Neuronal stem cell (in vitro differentiated cells): ENCODE measurements around the gene MRGPRF.
A peak's percentile ranks its signal among the peaks of the same experiment; 100 is the strongest.

ENCODE experiments used
- DNase-seq: peaks from one replicate; pipeline ENCODE4 v3.0.0-alpha.2; 2013; ENCODE audit warnings: low spot score
- H2AFZ ChIP-seq: one replicate; pipeline ENCODE4 v1.6.1; 2013; ENCODE audit warnings: mild to moderate bottlenecking, low read length, inconsistent platforms
- H2AK5ac ChIP-seq: 2 replicates; pipeline ENCODE4 v1.6.1; 2013; ENCODE audit warnings: low read depth, mild to moderate bottlenecking, inconsistent platforms, low read length, moderate library complexity, mixed read lengths
- H2BK120ac ChIP-seq: 2 replicates; pipeline ENCODE4 v1.6.1; 2013; ENCODE audit warnings: low read depth, mild to moderate bottlenecking, inconsistent platforms, low read length, moderate library complexity, mixed read lengths
- H2BK12ac ChIP-seq: one replicate; pipeline ENCODE4 v1.6.1; 2013; ENCODE audit warnings: low read length, inconsistent platforms
- H2BK15ac ChIP-seq: 2 replicates; pipeline ENCODE4 v1.6.1; 2013; ENCODE audit warnings: mild to moderate bottlenecking, low read length, inconsistent platforms, mixed read lengths
- H2BK5ac ChIP-seq: one replicate; pipeline ENCODE4 v1.6.1; 2013; ENCODE audit warnings: inconsistent platforms, mild to moderate bottlenecking, low read length, moderate library complexity
- H3K14ac ChIP-seq: one replicate; pipeline ENCODE4 v1.6.1; 2013; ENCODE audit warnings: low read length, inconsistent platforms
- H3K18ac ChIP-seq: 2 replicates; pipeline ENCODE4 v1.6.1; 2013; ENCODE audit warnings: low read length, inconsistent platforms
- H3K23ac ChIP-seq: 2 replicates; pipeline ENCODE4 v1.6.1; 2013; ENCODE audit warnings: low read depth, mild to moderate bottlenecking, mixed read lengths, low read length, inconsistent platforms; ENCODE audit not compliant: poor library complexity
- H3K27ac ChIP-seq: replicated peaks from 3 replicates; pipeline ENCODE4 v1.5.1; 2013; ENCODE audit warnings: low read length, inconsistent platforms
- H3K27me3 ChIP-seq, 3 experiments: 2 replicates each; pipeline ENCODE4 v1.6.1; 2013; ENCODE audit warnings: low read length in 3 of 3, mild to moderate bottlenecking in 2 of 3, inconsistent platforms in 1 of 3, low read depth in 1 of 3, mixed read lengths in 1 of 3, moderate library complexity in 1 of 3; ENCODE audit not compliant: control insufficient read depth in 3 of 3, insufficient read depth in 3 of 3
- H3K36me3 ChIP-seq, 2 donors: replicated peaks in 1 of 2; 2 replicates each; pipeline ENCODE4 v1.6.1; 2013; ENCODE audit warnings: low read length in 2 of 2; ENCODE audit not compliant: control insufficient read depth in 2 of 2, insufficient read depth in 2 of 2
- H3K4ac ChIP-seq: 2 replicates; pipeline ENCODE4 v1.6.1; 2013; ENCODE audit warnings: inconsistent platforms, mild to moderate bottlenecking, low read length, moderate library complexity
- H3K4me1 ChIP-seq, 2 donors: 1 replicate in 1 of 2; 2 replicates in 1 of 2; pipeline ENCODE4 v1.6.1; 2013; ENCODE audit warnings: low read length in 2 of 2, low read depth in 1 of 2; ENCODE audit not compliant: control insufficient read depth in 2 of 2, insufficient read depth in 1 of 2
- H3K4me2 ChIP-seq: one replicate; pipeline ENCODE4 v1.6.1; 2013; ENCODE audit warnings: mild to moderate bottlenecking, low read length, inconsistent platforms; ENCODE audit not compliant: insufficient read depth, poor library complexity, severe bottlenecking
- H3K4me3 ChIP-seq, 2 donors: 2 replicates each; pipeline ENCODE4 v1.5.1; 2013; ENCODE audit warnings: low read length in 2 of 2, mild to moderate bottlenecking in 2 of 2, inconsistent platforms in 1 of 2, moderate library complexity in 1 of 2
- H3K79me1 ChIP-seq: one replicate; pipeline ENCODE4 v1.6.1; 2013; ENCODE audit warnings: low read depth, mild to moderate bottlenecking, inconsistent platforms, low read length, moderate library complexity
- H3K9ac ChIP-seq: one replicate; pipeline ENCODE4 v1.6.1; 2013; ENCODE audit warnings: mild to moderate bottlenecking, low read depth, low read length, inconsistent platforms; ENCODE audit not compliant: poor library complexity
- H3K9me3 ChIP-seq, 2 donors: replicated peaks in 1 of 2; 2 replicates each; pipeline versions ENCODE3 to v1.6.1; 2013; ENCODE audit warnings: low read length in 2 of 2, mild to moderate bottlenecking in 2 of 2, inconsistent platforms in 1 of 2, low read depth in 1 of 2, mixed read lengths in 1 of 2, moderate library complexity in 1 of 2; ENCODE audit not compliant: control insufficient read depth in 2 of 2, insufficient read depth in 1 of 2
- H4K8ac ChIP-seq: one replicate; pipeline ENCODE4 v1.6.1; 2013; ENCODE audit warnings: low read depth, mild to moderate bottlenecking, inconsistent platforms, low read length, moderate library complexity
- H4K91ac ChIP-seq: one replicate; pipeline ENCODE4 v1.6.1; 2013; ENCODE audit warnings: low read length, low read depth, mild to moderate bottlenecking, inconsistent platforms; ENCODE audit not compliant: poor library complexity
- WGBS, 2 donors: extraction: QIAGEN DNeasy Blood & Tissue Kit; methylation state at CpG; one replicate each; pipeline ENCODE4 v1.1.7; 2013; ENCODE audit warnings: missing lambda C conversion rate in 2 of 2, mixed read lengths in 1 of 2; ENCODE audit not compliant: insufficient read length in 2 of 2, insufficient replicate concordance in 1 of 2; ENCODE audit errors: extremely low coverage in 2 of 2; 5-methylcytosine and 5-hydroxymethylcytosine counted together

Gene MRGPRF

GRCh38 chr11:69057801-69058200 is 44.8 kb upstream of the MRGPRF start:
- Histone ChIP-seq H3K27ac (no peak overlapping the region), H2BK12ac (no peak overlapping the region), H3K4me2 (peak overlapping the region; percentile 11), H3K4me1 (peaks cover 0 to under 1% of the 10 kb centered on the region in 2 donors), H4K91ac (no peak overlapping the region), H3K4ac (no peak overlapping the region), H3K23ac (peak overlapping the region; percentile 55), H3K9ac (no peak overlapping the region), H2BK5ac (peak overlapping the region; percentile 53), H3K27me3 (no peaks in the 10 kb centered on the region), H2AK5ac (no peak overlapping the region), H4K8ac (peak overlapping the region; percentile 82), H3K9me3 (peaks cover 0 to 2% of the 10 kb centered on the region in 2 donors), H3K14ac (no peak overlapping the region), H3K79me1 (peaks cover 19% of the 10 kb centered on the region), H2AFZ (no peak overlapping the region), H3K18ac (no peak overlapping the region), H2BK15ac (no peak overlapping the region), H3K36me3 (peaks cover 6 to 33% of the 10 kb centered on the region in 2 donors), H2BK120ac (no peak overlapping the region), H3K4me3 (no peak overlapping the region)
- no CpG with 5 or more reads among the region's 14 CpGs for WGBS, 2 donors
- no peak for DNase-seq

GRCh38 chr11:69057236-69057635 is 44.2 kb upstream of the MRGPRF start:
- Histone ChIP-seq H2BK15ac (no peak overlapping the region), H4K91ac (no peak overlapping the region), H3K18ac (no peak overlapping the region), H3K4me3 (no peak overlapping the region), H3K27ac (no peak overlapping the region), H2BK12ac (no peak overlapping the region), H3K36me3 (peaks cover 6 to 29% of the 10 kb centered on the region in 2 donors), H3K23ac (peak overlapping the region; percentile 55), H2AK5ac (no peak overlapping the region), H2AFZ (no peak overlapping the region), H3K9ac (no peak overlapping the region), H3K27me3 (no peaks in the 10 kb centered on the region), H3K4me1 (peaks cover 0 to 4% of the 10 kb centered on the region in 2 donors), H2BK5ac (no peak overlapping the region), H3K4me2 (no peak overlapping the region), H3K14ac (no peak overlapping the region), H3K79me1 (peaks cover 18% of the 10 kb centered on the region), H2BK120ac (no peak overlapping the region), H3K4ac (no peak overlapping the region), H4K8ac (peak overlapping the region; percentile 82), H3K9me3 (peaks cover 0 to 2% of the 10 kb centered on the region in 2 donors)
- no CpG with 5 or more reads among the region's 15 CpGs for WGBS, 2 donors
- DNase-seq: no peak

GRCh38 chr11:69055598-69056516 is 42.8 kb upstream of the MRGPRF start:
- H3K27ac ChIP-seq: no peak overlapping the region
- H3K27me3 ChIP-seq: no peaks in the 10 kb centered on the region
- H2BK5ac ChIP-seq: no peak overlapping the region
- H3K18ac ChIP-seq: no peak overlapping the region
- H3K14ac ChIP-seq: no peak overlapping the region
- no peak overlapping the region for H2AK5ac ChIP-seq
- no CpG with 5 or more reads among the region's 22 CpGs for WGBS, 2 donors
- H2BK120ac ChIP-seq: no peak overlapping the region
- no peak overlapping the region for H2BK15ac ChIP-seq
- no peak for DNase-seq
- no peak overlapping the region for H2AFZ ChIP-seq
- H3K9me3 ChIP-seq: peaks cover 0 to 2% of the 10 kb centered on the region in 2 donors
- H2BK12ac ChIP-seq: no peak overlapping the region
- H4K91ac ChIP-seq: no peak overlapping the region
- peak overlapping the region; percentile 60 for H3K9ac ChIP-seq
- H3K4me2 ChIP-seq: no peak overlapping the region
- peaks cover 23% of the 10 kb centered on the region for H3K79me1 ChIP-seq
- peak overlapping the region; percentile 34 for H3K23ac ChIP-seq
- H3K4me3 ChIP-seq: no peak overlapping the region
- H4K8ac ChIP-seq: no peak overlapping the region
- H3K36me3 ChIP-seq: peaks cover 6 to 29% of the 10 kb centered on the region in 2 donors
- no peak overlapping the region for H3K4ac ChIP-seq
- peaks cover 0 to 4% of the 10 kb centered on the region in 2 donors for H3K4me1 ChIP-seq

GRCh38 chr11:69055212-69055586 is 42.2 kb upstream of the MRGPRF start:
- Histone ChIP-seq H3K9me3 (peaks cover 0 to 2% of the 10 kb centered on the region in 2 donors), H2BK5ac (peak overlapping the region; percentile 39), H2AFZ (no peak overlapping the region), H3K9ac (no peak overlapping the region), H2BK12ac (no peak overlapping the region), H3K4me1 (peaks cover 0 to 4% of the 10 kb centered on the region in 2 donors), H3K36me3 (peaks cover 6 to 29% of the 10 kb centered on the region in 2 donors), H4K8ac (no peak overlapping the region), H3K18ac (no peak overlapping the region), H3K4me2 (no peak overlapping the region), H3K27me3 (no peaks in the 10 kb centered on the region), H2AK5ac (no peak overlapping the region), H3K23ac (no peak overlapping the region), H2BK120ac (no peak overlapping the region), H3K14ac (no peak overlapping the region), H4K91ac (no peak overlapping the region), H3K4ac (no peak overlapping the region), H2BK15ac (no peak overlapping the region), H3K4me3 (no peak overlapping the region), H3K79me1 (peaks cover 25% of the 10 kb centered on the region), H3K27ac (no peak overlapping the region)
- DNase-seq: no peak
- WGBS, 2 donors: no CpG with 5 or more reads among the region's 21 CpGs
